Activated T-cell treated with anti-CD3 and anti-CD28 coated beads, Interleukin-2, amount 50 U/mL, for 1 hour (primary cell): ENCODE measurements around the gene GABPB1.

ENCODE experiments used
- DNase-seq: peaks from one replicate; pipeline ENCODE4 v3.0.0-alpha.2; 2020

GABPB1 gene

DNA sequence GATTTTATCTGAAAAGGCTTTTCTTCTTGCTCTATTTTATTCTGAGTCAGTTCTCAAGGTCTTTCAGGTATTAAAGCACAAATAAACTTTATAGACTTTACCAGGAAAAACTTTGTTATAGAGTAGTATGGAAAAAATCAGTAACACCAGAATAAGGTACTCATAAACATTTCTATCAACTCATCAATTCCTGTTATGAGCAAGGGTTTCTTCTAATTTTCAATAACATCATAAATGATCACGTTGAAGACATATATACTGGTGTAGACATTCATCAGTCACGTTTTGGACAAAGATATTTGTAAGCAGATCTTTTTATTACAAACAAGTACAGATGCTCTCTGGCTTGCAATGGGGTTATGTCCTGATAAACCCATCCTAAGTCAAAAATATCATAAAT lies 79.9 kb downstream of the GABPB1 start:
- no peak for DNase-seq

DNA sequence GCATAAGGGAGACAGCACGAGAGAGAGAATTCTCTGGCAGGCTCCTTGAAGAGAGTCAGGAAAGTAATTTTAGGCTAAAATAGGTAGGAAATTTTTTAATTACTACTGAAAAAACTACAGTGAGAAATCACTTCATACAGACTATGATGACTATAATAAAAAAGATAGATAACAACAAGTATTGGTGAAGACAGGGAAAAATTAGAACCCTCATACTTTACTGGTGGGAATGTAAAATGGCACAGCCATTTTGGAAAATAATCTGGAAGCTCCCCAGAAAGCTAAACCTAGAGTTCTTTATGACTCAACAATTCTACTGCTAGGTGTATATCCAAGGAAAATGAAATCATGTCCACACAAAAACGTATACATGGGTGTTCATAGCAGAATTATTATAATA lies 87.4 kb downstream of the GABPB1 start:
- no peak for DNase-seq

DNA sequence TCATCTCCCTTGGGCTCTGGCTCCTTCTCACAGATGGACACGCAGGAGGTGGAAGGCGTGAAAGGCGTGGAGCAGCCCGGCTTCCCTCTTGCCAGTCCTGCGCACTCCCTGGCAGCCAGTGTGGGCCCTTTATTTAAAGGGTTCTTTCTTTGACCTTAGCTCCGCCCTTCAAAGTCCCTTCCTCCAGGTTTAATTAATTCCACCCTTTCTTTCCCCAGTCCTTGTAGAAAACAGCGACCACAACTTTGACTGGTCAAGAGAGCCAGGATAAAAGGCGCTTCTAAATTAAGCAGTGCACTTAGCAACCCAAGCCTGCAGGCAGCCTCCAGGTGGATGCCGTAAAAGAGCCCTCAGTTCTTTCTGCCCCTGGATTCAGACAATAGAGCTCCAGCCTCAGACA lies 89.4 kb downstream of the GABPB1 start, which contains the start of gene HDC:
Gene HDC, minus strand, starts transcription at position 107 of the 400 bp plus-strand sequence. Its CDS starts 103 bp downstream, at position 4.
- DNase-seq: no peak

DNA sequence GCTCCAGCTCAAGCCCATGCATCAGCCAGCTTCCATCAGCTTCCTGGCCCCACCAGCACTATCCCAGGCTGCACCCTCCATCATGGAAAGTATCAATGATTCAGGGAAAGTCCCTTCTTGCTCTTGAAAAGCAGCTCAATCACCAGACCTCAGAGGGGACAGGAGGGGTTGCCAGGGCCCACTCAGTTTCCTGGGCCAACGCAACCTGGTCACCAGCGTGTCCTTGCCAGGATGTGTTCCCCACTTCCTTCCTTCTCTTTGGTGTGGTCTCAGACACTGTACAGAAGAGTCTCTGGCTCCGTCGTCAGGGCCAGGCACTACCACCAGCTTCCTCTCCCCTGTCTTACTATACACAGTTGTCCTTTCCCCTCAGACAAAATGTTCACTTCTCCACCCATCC lies 92.5 kb downstream of the GABPB1 start:
- DNase-seq: no peak

DNA sequence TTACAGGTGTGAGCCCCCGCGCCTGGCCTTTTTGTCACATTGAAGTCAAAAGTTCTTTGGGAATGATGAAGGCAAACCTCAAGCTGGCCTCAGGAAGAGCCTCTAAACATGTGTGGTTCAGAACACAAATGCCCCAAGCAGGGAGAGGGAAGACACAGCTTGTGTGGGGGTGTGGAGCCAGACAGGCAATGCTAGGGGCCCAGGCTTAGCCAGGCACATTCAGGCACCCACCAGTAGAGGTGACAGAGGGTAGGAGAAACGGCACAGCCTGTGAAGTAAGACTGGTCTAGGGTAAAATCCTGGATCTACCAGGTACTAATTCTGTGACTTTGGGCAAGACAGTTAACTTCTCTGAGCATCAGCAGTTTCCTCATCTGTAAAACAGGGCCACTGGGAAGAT lies 93.0 kb downstream of the GABPB1 start:
- no peak for DNase-seq

DNA sequence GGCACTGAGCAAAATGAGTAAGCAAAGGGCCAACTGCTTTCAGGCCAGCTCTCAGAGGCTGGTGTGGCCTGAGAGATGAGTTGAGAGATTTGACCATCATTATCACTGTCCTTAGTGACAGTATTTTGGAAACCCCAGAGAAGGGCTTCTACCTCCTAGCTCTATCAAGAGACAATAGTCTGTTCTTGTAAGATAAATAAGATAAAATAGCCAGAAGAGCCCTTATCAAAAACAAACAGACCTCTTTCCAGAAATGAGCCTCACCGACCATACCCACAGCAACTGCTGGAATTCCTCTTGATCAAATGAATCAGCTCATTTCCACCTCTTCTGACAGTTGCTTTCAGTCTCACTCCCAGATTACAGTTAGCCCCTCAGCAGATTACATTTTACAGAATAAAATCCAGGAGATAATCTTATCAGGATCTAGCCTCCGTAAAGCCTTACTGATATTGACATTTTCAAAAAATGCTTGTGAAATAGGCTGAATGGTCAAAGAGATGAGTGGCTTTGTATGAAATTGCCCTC lies 94.0 kb downstream of the GABPB1 start:
- DNase-seq: no peak

DNA sequence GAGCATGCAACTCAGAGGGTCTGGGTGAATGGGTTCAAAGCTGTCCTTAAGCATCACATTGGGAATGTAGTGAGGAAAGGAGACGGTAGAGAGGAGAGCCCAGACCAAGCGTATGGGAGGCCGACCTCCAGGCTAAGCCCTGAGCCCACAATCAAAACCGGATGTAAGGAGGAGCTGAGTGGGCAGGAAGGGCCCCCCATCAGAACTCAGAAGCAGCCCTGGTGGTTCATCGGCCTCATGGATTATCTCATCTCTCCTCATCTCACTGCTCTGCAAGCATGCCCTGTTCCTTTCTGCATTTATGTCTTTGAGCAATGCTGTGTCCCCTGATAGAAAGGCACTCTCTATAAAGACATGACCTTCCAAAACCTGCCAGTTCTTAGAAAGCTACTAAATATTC lies 95.7 kb downstream of the GABPB1 start:
- DNase-seq: no peak

DNA sequence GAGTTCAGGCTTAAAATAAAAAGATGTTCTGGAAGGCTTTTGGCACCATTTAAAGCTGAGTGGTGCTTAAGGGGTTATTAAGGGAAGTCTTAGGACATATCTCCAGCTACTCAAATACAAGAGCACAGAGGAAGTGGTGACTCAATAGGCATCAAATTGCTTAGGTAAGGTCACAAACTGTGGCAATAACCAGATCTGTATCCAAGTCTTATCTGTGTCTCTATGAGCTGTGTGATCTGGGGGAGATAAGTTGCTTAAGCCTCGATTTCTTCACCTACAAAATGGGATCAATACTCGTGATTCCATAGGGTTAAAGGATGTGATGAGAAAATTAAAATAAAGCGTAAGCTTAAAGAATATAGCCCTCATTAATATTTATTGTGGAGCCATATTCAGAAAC lies 97.1 kb downstream of the GABPB1 start:
- DNase-seq: no peak

DNA sequence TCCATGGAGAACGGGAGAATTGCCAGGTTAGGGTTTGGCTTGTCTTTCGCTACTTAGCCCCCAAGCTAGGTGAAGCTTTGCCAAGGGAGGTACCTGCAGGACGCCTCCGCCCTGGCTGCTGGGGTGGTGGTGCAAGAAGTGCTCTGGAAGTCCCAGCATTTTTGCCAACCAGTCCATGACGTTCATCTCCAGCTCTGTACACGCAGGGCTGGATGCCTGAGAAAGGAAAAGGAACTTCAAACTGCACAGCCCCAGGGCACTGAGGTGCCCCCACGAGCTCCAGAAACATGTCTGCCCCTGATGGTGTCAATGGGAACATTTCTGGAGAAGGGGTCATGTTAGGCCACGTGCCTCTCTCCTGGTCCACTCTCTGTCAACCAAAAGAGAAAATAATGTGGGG lies 97.7 kb downstream of the GABPB1 start:
- DNase-seq: no peak

DNA sequence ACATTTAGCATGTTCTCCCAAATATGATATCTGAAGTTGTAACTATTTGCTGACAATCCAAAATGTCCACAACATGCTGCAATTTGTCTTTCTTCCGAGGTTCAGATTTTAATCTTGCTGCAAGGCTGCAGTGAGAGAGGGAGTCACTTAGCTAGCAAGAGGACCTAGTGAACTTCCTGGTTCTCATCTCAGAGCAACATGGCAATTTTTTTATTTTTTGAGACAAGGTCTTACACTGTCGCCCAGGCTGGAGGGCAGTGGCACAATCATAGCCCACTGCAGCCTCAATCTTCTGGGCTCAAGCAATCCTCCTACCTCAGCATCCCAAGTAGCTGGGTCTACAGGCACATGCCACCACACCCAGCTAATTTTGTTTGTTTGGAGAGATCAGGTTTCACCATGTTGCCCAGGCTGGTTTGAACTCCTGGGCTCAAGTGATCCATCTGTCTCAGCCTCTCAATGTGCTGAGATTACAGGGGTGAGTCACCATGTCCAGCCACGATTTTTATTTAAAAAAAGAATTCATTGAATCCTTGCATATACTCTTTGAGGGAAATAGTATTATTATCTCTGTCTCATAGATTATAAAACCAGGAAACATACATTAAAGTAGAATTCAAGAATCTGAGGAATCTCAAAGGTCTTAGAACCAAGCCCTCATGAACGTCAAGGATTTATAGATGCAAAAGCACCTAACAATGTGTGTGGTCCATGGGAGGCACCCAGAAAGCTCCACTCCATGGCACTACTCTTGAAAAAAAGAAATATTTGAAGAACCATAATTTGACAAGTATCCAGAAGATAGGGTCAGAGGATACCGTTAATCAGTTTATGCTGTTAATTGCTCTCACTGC lies 98.6 kb downstream of the GABPB1 start:
- DNase-seq: no peak

DNA sequence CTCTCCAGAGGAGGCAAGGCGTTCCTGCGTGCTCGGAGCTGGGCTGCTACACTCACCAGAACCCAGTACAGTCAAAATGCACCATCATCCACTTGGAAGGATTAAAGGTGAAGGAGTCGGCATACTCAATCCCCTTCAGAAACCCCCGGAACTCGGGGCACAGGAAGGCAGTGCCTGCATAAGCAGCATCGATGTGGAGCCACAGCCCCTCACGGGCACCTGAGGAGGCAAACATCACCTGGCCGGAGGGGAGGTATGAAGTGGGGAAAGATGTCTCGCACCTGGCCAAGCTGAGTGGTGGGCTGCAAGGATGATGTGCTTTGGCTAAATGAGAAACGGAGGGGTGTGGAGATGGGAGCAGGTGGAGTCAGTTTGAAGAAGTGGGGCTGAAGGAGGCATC lies 102.4 kb downstream of the GABPB1 start:
- no peak for DNase-seq

DNA sequence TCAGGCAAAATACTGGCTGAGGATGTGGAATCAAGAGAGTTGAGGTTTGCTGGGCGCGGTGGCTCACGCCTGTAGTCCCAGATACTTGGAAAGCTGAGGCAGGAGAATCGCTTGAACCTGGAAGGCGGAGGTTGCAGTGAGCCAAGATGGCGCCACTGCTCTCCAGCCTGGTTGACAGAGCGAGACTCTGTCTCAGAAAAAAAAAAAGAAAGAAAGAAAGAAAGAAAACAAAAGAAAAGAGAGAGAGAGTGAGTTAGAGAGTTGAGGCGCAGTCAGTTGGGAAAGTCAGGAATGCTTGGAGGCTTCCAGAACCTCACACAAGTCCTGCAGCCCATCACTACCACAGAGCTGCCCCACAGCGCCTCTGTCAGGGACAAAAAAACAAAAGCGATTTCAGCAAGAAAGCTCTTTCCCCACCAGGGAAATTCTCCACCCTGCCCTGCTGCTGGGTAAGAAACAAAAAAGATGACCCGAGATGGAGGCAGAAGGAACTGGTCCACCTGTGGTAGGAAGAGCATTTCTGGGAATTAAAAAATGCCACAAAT lies 103.3 kb downstream of the GABPB1 start:
- DNase-seq: no peak

DNA sequence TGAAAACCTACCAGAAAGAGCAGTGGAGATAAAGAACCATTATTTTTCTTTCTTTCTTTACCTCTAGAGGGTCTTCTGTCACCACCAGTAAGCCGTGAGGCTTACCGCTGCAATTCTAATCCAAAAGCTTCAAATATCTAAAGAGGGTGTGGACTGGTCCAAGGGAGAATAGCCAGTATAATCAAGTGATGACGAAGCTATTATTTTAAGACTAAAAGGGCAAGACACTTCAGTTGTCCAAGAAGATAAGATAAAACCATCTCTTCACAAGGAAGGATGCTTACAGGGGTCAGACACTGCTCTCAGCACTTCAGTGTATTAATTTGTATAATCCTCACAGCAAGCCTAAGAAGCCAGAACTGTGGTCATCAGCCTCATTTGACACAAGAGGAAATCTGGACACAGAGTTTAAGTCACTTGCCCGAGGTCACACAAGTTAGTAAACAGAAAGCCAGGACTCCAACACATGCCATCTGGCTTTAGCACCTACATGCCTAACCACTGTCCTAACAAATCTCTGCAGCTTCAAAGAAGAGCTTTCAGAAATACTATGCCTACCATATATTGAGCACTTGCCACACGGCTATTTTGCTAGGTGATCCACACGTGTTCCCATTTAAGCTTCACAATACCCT lies 104.1 kb downstream of the GABPB1 start:
- no peak for DNase-seq

DNA sequence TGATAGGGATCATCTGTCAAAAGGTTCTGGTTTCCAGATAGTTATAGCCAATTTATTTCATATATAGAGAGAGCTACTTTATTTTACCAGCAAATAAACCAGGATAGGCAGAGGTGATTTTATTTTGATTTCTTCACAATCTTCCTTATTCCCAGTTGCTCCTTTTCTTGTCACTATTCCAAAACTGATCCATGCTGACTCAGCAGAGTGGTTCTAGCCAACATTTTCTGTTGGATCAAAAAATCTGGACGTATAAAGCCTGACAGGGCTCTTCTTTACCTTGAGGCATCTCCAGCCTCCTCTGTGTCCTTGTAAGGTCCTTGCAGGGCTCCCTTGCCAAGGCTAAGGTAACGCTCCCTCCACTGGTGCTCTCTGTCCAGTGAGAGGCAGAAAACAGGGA lies 105.3 kb downstream of the GABPB1 start:
- no peak for DNase-seq

DNA sequence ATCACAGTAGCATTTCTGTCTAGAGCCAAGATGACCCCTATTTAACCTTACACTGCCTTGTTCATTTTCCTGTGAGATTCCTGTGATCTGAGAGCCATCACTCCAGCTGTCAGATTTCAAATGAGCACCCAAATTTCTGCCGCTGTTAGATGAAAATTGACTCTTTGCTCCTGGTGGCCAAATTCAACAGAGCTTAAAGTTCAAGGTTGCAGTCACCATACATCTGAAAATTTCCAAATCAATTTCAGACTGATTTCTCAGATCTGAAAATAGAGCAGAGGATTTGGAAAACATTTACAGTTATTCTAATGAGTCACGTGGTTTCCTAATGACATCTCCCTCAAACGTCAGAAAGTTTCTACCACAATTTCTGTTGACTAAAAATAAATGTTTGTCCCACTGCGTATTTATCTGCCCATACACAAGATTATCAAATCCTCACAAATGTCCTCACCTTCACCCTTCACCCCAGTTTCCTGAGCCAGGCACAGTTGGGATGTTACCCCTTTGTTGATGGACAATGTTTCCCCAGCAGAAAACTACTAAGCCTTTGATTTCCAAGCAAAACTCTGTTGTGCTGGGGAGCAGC lies 105.9 kb downstream of the GABPB1 start:
- no peak for DNase-seq

DNA sequence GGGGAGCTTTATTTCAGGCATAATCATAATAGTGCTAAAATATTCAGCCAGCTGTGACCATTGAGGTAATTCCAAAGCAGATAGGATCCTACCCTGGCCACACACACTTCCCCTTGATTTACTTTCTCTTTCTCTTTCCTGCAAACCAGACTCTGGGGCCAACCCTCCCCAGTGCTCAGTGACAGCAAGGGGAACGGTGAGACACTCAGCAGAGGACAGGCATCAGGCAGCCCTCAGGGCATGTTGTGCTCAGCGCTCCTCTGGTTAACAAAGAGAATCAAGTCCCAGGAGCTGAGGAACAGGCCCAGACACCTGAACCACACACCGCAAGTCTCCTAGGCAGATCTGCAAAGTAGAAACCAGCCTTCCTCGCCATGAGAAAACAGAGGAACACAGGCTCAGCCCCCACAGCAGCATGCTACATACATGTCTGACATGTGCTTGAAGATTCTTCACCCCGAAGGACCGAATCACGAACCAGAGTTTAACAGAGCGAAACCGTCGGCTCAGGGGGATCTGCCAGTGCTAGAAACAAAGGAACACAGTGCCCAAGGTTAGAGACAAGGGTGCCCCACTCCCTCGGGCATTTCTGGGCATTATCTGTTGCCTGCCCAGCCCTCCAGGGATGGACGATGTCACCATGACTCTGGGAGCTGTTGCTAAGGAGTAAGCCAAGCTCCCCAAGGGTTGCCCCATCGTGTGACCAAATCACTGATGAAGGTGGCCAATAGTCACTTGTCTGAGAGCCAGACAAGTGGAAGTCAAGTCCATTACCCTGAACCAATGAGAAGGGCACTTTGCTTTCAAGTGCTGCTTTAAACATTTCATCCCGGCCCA lies 107.0 kb downstream of the GABPB1 start:
- no peak for DNase-seq

DNA sequence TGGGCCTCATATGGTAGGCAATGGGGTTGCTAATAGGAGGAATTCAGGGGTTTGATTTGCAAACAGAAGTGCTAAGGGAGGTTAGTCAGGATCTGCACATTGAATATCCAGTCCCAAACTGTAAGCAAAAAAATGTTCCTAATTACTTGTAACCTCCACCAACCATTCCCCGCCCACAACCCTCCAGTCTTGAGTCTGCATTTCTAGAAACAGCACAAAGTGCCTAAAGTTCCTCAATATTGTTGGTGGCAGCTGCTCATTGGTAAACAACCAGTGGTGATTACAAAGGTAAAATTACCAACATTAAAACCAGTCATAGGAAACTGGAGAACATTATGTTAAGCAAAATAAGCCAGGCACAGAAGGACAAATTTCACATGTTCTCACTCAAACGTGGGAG lies 108.4 kb downstream of the GABPB1 start:
- no peak for DNase-seq

DNA sequence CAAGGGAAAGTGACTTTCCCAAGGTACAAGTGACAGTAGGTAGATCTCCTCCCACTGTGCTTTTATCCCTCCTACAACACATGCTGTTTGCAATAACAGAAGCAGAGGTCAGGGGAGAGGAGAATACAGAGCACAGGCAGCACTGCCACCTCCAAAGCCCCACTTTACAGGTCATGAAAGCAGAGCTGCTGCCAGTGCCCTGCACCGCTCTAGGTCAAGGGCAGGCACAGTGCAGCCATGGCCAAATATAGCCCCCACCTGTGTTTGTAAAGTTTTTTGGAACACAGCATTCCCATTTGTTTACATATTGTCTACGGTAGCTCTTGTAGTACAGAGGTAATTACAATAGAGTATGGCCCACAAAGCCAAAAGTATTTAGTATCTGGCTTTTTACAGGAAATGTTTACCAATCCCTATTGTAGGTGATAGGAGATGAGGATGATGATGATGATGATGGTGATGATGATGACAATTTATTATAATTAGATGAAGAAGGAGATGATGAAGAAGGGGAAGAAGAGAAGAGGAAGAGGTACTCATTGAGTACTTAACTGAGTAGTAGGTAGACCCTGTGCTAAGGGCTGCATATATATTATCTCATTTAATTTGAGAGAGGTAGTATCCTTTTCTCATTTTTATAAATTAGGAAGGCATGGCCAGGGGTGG lies 109.9 kb downstream of the GABPB1 start:
- DNase-seq: no peak

DNA sequence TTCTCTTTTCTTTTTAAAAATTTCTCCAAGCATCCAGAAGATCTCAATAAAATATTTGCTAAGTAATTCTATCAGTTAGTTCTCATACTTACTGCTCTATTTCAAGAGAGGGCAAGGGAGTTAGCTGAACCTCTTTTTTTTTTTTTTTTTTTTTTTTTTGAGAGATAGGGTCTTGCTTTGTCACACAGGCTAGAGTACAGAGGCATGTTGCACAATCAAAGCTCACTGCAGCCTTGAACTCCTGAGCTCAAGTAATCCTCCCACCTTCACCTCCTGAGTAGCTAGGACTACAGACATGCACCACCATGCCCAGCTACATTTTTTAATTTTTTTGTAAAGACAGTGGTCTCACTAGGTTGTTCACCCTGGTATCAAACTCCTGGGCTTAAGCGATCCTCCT lies 110.8 kb downstream of the GABPB1 start:
- no peak for DNase-seq

DNA sequence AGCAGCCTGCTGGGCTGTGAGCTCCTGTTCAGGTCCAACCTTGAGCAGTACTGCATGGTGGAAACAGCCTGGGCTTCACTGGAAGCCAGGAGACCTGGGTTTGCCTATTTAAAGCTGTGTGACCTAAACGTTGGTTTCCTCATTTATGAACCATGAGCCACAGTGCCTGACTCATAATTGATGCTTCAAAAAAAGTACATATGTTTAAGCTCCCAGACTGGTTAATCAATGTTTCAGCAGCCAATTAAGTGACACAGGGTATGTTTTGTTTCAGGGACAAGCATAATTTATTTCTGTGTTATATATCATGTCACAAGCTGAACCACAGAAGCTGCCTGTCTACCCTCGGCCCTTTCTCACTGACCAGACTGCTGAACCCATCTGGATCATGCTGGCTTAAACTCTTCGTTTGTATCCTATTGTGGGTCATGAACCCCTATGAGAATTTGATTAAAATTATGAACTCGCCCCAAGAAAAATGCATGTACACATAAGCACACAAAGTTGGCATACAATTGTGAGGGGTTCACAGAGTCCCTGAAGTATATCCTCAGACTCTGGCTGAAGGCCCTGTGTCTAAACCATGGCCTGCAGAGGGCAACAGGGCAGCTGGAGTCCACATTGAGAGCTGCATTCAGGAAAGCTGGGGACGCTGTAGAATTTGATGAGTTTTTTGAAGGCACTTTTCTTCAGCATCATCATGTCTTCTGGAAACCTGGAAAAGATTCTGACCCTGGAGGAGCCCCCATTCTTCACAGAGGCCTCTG lies 113.1 kb downstream of the GABPB1 start:
- no peak for DNase-seq

DNA sequence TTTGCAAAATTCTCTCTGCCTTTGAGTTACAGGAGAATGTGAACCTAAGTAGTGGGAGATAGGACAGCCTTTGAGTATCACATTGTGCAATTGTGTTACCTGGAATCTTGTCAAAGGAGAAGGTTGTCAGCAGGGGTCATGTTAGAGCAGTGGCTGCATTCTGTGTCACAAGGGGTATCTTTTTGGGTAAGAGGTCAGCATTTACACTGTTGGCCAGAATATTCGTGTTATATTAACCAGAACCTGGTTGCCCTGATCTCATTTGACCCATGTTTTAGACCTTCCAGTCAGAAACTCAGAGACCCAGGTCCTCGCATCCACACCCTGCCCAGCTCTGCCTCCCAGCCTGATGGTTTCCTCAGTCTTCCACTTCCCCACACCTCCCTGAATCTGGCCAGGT lies 116.7 kb downstream of the GABPB1 start:
- no peak for DNase-seq
